C4-2B (cell line): ENCODE data around the gene CD300LD.

Source experiments
- H3K27ac ChIP-seq: fragments of 450-650 bp; 2 replicates; pipeline ENCODE4 v1.5.1; 2017
- ZFX ChIP-seq: fragments of 450-650 bp; IDR thresholded peaks from 2 replicates; pipeline ENCODE4 v1.6.1; 2017
- TF ChIP-seq, protein P1 (sequence below): fragments of 450-650 bp; conservative IDR thresholded peaks from 2 replicates; pipeline ENCODE4 v1.5.1; 2017; ENCODE audit warnings: mild to moderate bottlenecking

The CD300LD gene

GRCh38 chr17:74599448-74599939 lies 7.4 kb upstream of the CD300LD start:
- TF ChIP-seq ZFX, result no peak
- TF ChIP-seq, protein P1, sequence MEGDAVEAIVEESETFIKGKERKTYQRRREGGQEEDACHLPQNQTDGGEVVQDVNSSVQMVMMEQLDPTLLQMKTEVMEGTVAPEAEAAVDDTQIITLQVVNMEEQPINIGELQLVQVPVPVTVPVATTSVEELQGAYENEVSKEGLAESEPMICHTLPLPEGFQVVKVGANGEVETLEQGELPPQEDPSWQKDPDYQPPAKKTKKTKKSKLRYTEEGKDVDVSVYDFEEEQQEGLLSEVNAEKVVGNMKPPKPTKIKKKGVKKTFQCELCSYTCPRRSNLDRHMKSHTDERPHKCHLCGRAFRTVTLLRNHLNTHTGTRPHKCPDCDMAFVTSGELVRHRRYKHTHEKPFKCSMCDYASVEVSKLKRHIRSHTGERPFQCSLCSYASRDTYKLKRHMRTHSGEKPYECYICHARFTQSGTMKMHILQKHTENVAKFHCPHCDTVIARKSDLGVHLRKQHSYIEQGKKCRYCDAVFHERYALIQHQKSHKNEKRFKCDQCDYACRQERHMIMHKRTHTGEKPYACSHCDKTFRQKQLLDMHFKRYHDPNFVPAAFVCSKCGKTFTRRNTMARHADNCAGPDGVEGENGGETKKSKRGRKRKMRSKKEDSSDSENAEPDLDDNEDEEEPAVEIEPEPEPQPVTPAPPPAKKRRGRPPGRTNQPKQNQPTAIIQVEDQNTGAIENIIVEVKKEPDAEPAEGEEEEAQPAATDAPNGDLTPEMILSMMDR, result no peak
- no peak overlapping the region for H3K27ac ChIP-seq

DNA sequence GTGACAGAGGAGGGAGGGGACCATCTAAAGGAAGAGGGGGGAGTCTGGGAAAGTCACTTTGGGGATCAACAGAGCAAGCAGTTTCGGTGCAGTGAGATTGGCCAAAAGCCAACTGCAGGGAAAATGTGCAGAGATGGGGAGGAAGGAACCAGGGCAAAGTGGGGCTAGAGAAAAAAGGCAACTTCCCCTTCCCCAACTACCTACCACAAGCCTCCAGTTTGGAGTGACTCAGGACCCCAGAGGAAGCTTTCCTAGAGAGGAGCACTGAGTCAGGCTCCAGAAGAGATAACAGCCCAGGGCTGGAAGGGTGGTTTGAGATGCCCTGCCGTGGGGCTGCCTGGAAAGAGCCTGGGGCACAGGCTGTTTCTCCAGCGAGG lies 6.9 kb upstream of the CD300LD start:
- H3K27ac ChIP-seq, result no peak overlapping the region
- TF ChIP-seq, protein P1, result no peak
- no peak for TF ChIP-seq ZFX

GRCh38 chr17:74598346-74599022 lies 6.4 kb upstream of the CD300LD start:
- TF ChIP-seq ZFX, result no peak
- TF ChIP-seq, protein P1, result no peak
- no peak overlapping the region for H3K27ac ChIP-seq

- TF ChIP-seq, protein P1, result no peak
- no peak for TF ChIP-seq ZFX
- H3K27ac ChIP-seq, result no peak overlapping the region
Measured at GRCh38 chr17:74597069-74597790, 5.1 kb upstream of the CD300LD start.

- TF ChIP-seq, protein P1, result no peak
- TF ChIP-seq ZFX, result no peak
Measured at GRCh38 chr17:74595037-74595750, 3.1 kb upstream of the CD300LD start.

GRCh38 chr17:74591503-74591902 lies 580 bp downstream of the CD300LD start:
- TF ChIP-seq, protein P1, result no peak
- no peak for TF ChIP-seq ZFX
- no peak overlapping the region for H3K27ac ChIP-seq

More at GRCh38 chr17:74595037-74595750, 3.1 kb upstream of the CD300LD start:
- no peak overlapping the region for H3K27ac ChIP-seq

GRCh38 chr17:74585711-74586110 lies 6.4 kb downstream of the CD300LD start:
- TF ChIP-seq ZFX, result no peak
- TF ChIP-seq, protein P1, result no peak
- no peak overlapping the region for H3K27ac ChIP-seq
